Measurements from ENCODE around the gene OVCH1. TPM values are rescaled to one million over a fixed set of nuclear protein-coding genes. Genes with fewer than 3 reads are reported as not detected.

Gene OVCH1
- total RNA-seq, 1 experiment from 2014 or later, result not detected

DNA sequence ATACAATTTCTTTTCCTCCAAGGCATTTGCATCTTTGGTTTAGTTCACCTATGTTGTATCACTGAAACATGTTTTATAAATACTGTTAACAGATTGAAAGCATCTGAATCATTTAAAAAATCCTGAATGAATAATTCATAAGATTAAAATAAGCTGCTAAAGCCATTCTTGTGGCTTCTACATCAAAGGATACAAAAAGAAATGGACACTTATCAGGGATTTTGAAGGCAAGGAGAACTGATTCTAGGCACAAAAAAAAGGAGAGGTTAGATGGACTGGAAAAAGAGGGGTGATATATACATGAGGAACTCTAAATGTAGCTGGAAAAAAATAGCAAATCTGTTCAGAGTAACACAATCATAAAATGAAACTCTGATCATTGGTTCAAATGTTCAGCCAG is 5.8 kb upstream of the OVCH1 start:
- Histone ChIP-seq H2BK5ac (ENCODE audit: insufficient read length, low read length) (no peak overlapping the region), H4K8ac (replicated peaks; ENCODE audit: insufficient read length, low read depth, low read length) (no peak overlapping the region), H3K79me2 (ENCODE audit: insufficient read depth, low read length) (no peaks in the 10 kb centered on the region), H2BK12ac (ENCODE audit: insufficient read length, low read depth, low read length) (no peak overlapping the region), H3K9ac (ENCODE audit: extremely low read depth, insufficient read length, low read length) (no peak overlapping the region), H3K56ac (ENCODE audit: insufficient read length, low read depth, low read length) (no peak overlapping the region), H3K79me1 (ENCODE audit: insufficient read depth, low read depth, low read length, poor library complexity, severe bottlenecking) (no peaks in the 10 kb centered on the region), H2BK15ac (ENCODE audit: low read depth, low read length) (no peak overlapping the region), H4K5ac (ENCODE audit: insufficient read length, low read depth, low read length) (no peak overlapping the region), H4K20me1 (ENCODE audit: control insufficient read depth, insufficient read depth, insufficient read length) (no peaks in the 10 kb centered on the region), H3K18ac (ENCODE audit: insufficient read length, low read depth, low read length) (no peak overlapping the region), H3K14ac (ENCODE audit: insufficient read depth, low read length) (no peak overlapping the region), H2BK120ac (ENCODE audit: low read depth, low read length, poor library complexity, severe bottlenecking) (no peak overlapping the region), H3K4me1 (ENCODE audit: insufficient read depth, low read length) (no peaks in the 10 kb centered on the region), H3K4ac (ENCODE audit: low read depth, low read length) (no peak overlapping the region), H3K27ac (ENCODE audit: insufficient read length, low read depth, low read length) (no peak overlapping the region), H3K9me3 (ENCODE audit: control insufficient read depth, low read depth, low read length) (no peaks in the 10 kb centered on the region), H3K27me3 (ENCODE audit: insufficient read depth, low read length) (no peaks in the 10 kb centered on the region), H2AFZ (ENCODE audit: low read length) (no peak overlapping the region), H3K23ac (ENCODE audit: insufficient read length, low read depth, low read length) (no peak overlapping the region), H2AK5ac (ENCODE audit: insufficient read length, low read length) (no peak overlapping the region), H4K91ac (ENCODE audit: insufficient read length, low read depth, low read length) (no peak overlapping the region), H3T11ph (ENCODE audit: low read length) (no peak overlapping the region), H2BK20ac (ENCODE audit: low read depth, low read length, poor library complexity, severe bottlenecking) (no peak overlapping the region), H3K23me2 (ENCODE audit: insufficient read length, low read depth, low read length, poor library complexity, severe bottlenecking) (no peaks in the 10 kb centered on the region), H3K4me2 (ENCODE audit: insufficient read depth, insufficient read length, low read length) (no peak overlapping the region)
- Mint-ChIP-seq H3K9me3 (no peaks in the 10 kb centered on the region), H3K27me3 (ENCODE audit: low read depth) (no peaks in the 10 kb centered on the region), H3K4me1 (no peaks in the 10 kb centered on the region), H3K36me3 (ENCODE audit: insufficient read depth in 1 of 3, low read depth in 3 of 3) (peaks cover 0 to 4% (median 0%) of the 10 kb centered on the region in 3 experiments; a peak in 1 of 7 replicates), H3K4me3 (no peak overlapping the region), H3K27ac (no peak overlapping the region)
- DNase-seq, result no peak
- TF ChIP-seq, protein P1, sequence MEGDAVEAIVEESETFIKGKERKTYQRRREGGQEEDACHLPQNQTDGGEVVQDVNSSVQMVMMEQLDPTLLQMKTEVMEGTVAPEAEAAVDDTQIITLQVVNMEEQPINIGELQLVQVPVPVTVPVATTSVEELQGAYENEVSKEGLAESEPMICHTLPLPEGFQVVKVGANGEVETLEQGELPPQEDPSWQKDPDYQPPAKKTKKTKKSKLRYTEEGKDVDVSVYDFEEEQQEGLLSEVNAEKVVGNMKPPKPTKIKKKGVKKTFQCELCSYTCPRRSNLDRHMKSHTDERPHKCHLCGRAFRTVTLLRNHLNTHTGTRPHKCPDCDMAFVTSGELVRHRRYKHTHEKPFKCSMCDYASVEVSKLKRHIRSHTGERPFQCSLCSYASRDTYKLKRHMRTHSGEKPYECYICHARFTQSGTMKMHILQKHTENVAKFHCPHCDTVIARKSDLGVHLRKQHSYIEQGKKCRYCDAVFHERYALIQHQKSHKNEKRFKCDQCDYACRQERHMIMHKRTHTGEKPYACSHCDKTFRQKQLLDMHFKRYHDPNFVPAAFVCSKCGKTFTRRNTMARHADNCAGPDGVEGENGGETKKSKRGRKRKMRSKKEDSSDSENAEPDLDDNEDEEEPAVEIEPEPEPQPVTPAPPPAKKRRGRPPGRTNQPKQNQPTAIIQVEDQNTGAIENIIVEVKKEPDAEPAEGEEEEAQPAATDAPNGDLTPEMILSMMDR (conservative IDR thresholded peaks at IDR 0.05), result no peak
